GM10266 (cell line): ENCODE results near the gene KLK2.

Experiments
- DNase-seq: peaks from one replicate; pipeline ENCODE4 v3.0.0; 2012; ENCODE audit errors: extremely low spot score
- TF ChIP-seq, protein P1 (sequence below): IDR thresholded peaks from 2 replicates; pipeline ENCODE4 v1.5.1; 2012; ENCODE audit warnings: mild to moderate bottlenecking, low read depth; ENCODE audit not compliant: control insufficient read depth, insufficient read depth; ENCODE audit errors: missing control alignments

KLK2 gene

GRCh38 chr19:50911206-50912101 lies 38.2 kb downstream of the KLK2 start, which contains the start of gene KLK4:
TSS of gene KLK4 (minus strand) at chr19:50911395. CDS start at chr19:50910738, 657 bp downstream.
- TF ChIP-seq, protein P1, sequence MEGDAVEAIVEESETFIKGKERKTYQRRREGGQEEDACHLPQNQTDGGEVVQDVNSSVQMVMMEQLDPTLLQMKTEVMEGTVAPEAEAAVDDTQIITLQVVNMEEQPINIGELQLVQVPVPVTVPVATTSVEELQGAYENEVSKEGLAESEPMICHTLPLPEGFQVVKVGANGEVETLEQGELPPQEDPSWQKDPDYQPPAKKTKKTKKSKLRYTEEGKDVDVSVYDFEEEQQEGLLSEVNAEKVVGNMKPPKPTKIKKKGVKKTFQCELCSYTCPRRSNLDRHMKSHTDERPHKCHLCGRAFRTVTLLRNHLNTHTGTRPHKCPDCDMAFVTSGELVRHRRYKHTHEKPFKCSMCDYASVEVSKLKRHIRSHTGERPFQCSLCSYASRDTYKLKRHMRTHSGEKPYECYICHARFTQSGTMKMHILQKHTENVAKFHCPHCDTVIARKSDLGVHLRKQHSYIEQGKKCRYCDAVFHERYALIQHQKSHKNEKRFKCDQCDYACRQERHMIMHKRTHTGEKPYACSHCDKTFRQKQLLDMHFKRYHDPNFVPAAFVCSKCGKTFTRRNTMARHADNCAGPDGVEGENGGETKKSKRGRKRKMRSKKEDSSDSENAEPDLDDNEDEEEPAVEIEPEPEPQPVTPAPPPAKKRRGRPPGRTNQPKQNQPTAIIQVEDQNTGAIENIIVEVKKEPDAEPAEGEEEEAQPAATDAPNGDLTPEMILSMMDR = no peak
- DNase-seq = no peak

DNA sequence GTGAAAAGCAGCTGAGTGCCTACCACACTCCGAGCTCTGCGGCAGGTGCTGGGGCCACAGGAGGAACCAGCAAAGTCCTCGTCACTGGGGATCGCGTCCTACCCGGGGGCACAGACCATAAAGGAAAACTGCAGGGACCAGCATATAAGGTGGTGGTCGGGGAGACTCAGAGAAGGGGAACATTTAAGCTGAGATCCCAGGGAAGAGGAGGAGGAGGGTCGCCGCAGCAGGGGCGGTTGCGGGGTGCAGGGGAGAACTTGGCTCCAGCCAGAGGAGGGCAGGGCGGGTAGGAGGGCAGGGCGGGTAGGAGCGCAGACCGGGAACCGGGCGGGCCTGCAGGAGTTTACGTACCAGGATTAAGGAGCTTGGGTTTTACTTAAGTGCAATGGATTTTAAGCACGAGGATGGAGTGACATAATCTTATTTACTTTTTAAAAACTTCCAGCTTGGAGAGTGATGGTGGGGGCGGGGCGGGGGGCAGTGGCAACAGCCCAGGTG lies 38.9 kb downstream of the KLK2 start:
- TF ChIP-seq, protein P1 = no peak

DNA sequence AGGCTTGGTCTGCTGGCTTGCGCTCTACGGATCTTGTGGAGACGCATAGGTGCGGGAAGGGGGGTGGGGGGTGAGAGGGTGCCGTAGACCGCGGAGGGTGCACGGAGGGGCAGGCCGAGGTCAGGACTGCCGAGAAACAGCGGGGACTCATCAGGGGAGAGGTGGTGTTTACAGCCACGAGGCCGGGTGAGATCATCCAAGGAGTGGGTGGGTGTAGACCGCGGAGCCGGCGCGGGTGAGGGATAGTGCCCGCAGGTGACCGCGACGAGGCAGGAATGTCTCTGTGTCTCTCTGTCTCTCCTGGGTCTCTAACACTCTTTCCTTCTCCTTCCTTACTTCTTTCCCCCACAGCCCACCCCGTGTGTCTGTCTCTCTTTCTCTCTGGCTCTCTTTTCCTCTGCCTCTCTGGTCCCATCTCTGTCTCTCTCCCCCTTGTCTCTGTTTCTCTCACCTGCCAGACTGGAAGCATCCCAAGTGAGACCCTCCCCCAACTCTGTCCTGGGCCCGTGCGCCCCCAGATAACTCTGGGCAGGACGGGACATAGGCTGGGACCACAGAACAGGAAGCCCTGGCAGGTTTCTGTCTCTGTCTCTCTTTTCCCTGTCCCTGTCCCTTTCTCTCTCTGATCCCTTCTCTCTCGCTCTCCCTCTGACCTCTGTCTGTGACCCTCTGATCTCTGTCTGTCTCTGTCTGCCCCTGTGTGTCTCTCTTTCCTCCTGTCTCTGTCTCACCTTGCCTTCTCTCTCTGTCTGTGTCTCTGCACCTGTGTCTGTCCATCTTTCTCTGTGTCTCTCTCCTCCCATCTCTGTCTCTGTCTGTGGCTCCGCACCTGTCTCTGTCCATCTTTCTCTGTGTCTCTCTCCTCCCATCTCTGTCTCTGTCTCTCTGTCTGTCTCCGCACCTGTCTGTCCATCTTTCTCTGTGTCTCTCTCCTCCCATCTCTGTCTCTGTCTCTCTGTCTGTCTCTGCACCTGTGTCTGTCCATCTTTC lies 39.8 kb downstream of the KLK2 start:
- DNase-seq = no peak
- TF ChIP-seq, protein P1 = no peak

More for the DNA sequence above, 38.9 kb downstream of the KLK2 start:
- DNase-seq = no peak

DNA sequence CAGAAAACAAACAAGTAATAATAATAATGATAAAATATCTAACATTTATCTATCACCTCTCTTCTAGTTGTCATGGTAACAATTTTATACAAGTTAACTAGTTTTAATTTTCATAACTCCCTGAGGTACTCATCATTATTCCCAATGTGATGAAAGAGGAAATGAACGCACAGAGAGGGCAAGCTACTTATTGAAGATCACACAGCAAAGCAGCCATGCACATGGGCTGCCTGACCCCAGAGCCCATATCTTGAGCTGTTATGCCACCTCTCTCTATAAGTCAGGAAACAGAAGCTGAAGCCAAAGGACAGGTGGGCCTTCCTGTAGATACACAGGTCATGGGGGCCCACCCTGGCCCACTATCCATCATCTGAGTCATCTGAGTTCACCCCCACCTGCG lies 42.8 kb downstream of the KLK2 start:
- DNase-seq = no peak
- TF ChIP-seq, protein P1 = no peak

DNA sequence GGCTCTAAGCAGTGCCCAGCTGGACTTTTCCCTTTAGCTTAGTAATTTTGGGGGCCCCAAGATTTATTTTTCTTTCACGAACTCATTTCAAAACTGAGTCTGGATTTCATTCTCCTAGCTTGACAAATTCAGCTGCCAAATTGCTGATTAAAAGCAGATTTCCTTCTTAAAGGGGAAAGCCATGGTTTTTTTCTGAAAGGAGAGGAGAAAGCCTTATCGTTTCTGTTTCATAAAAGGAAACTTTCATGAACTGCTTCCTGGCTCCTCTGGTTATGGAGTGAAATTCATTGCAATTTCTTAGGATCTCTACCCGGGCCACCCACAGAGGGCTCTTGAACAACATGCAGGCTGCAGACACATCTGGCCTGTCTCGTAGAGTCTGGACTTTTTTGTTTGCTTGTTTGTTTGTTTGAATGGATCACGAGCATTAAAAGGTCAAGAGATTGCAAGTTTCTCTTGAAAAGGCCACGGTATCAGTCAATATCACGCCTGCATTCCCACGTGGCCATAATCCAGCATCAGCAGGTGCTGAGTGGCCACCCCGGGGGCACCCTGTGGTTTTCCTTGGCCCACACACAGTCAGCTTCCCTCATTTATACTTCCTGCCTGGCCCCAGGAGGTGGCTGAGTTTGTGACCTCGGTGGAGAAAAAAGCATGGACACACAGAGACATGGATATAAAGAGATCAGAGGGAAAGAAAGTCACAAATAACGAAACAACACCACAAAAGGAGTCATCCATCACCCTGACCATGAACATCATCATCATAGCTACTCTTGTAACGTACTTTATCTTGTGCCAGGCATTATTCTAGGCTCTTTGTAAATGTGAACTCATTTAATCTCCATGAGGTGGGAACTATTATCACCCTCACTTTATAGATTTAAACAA lies 48.4 kb downstream of the KLK2 start:
- DNase-seq = no peak
- TF ChIP-seq, protein P1 = no peak

GRCh38 chr19:50922317-50922853 lies 49.1 kb downstream of the KLK2 start:
- TF ChIP-seq, protein P1 = peak; percentile 92
- peak; percentile 84 for DNase-seq
